ENCODE data around the gene PITPNC1.

Gene PITPNC1

DNA sequence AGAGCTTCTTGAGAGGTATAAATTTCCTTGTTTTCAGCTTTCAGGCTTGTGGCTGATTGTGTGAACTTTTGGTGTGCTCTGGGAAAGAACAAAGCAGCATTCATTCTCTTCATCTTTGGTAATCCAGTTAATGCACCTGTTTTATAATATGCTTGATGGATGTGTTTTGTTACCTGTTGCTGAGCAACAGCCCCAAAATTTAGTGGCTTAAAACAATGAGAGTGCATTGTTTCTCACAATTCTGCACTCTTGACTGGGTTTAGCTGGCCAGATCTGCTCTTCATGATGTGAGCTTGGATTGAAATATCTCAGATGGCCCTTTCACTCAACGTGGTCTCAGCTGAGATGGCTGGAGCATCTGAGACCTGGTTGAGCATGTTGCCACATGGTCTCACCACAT, 281.9 kb downstream of the PITPNC1 start:
- intact Hi-C loops (cut with DNase I; ENCODE audit: low total_unique reads) = no loop called here
- Histone ChIP-seq H3K4me1 (no peaks in the 10 kb centered on the region), H3K4me3 (no peak overlapping the region), H3K36me3 (no peaks in the 10 kb centered on the region), H3K27me3 (no peaks in the 10 kb centered on the region), H3K27ac (no peak overlapping the region), H3K9me3 (no peaks in the 10 kb centered on the region)
- TF ChIP-seq, protein P1, sequence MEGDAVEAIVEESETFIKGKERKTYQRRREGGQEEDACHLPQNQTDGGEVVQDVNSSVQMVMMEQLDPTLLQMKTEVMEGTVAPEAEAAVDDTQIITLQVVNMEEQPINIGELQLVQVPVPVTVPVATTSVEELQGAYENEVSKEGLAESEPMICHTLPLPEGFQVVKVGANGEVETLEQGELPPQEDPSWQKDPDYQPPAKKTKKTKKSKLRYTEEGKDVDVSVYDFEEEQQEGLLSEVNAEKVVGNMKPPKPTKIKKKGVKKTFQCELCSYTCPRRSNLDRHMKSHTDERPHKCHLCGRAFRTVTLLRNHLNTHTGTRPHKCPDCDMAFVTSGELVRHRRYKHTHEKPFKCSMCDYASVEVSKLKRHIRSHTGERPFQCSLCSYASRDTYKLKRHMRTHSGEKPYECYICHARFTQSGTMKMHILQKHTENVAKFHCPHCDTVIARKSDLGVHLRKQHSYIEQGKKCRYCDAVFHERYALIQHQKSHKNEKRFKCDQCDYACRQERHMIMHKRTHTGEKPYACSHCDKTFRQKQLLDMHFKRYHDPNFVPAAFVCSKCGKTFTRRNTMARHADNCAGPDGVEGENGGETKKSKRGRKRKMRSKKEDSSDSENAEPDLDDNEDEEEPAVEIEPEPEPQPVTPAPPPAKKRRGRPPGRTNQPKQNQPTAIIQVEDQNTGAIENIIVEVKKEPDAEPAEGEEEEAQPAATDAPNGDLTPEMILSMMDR (IDR thresholded peaks at IDR 0.05) = no peak
- DNase-seq = no peak

DNA sequence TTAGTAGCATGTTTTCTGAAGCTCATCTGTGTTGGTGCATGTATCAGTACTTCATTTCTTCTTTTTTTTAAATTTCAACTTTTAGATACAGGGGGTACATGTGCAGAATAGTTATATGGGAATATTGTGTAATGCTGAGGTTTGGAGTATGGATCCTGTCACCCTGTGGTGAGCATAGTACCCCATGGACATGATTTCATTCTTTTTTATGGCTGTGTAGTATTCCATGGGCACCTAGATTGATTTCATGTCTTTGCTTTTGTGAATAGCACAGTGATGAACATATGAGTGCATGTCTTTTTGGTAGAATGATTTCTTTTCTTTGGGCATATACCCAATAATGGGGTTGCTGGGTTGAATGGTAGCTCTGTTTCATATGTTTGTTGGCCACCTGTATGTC, 285.6 kb downstream of the PITPNC1 start:
- intact Hi-C loops (cut with DNase I; ENCODE audit: low total_unique reads) = no loop called here

DNA sequence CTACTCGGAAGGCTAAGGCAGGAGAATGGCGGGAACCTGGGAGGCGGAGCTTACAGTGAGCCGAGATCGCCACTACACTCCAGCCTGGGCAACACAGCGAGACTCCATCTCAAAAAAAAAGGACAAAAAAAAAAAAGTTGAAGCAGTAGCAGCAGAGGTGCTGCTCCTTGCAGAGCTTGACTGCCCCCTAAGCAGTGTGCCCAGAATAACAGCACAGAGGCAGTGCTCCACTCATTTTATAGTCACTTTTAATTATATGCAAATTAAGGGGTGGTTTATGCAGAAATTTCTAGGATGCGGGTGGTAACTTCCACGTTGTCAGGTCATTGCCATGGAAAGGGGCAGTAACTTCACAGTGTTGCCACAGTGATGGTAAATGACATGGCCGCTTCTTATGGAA, 286.4 kb downstream of the PITPNC1 start:
- no peaks in the 10 kb centered on the region for H3K9me3 ChIP-seq
- H3K36me3 ChIP-seq = no peaks in the 10 kb centered on the region
- TF ChIP-seq, protein P1 (IDR thresholded peaks at IDR 0.05) = no peak
- intact Hi-C loops (cut with DNase I; ENCODE audit: low total_unique reads) = no loop called here
- H3K4me1 ChIP-seq = no peaks in the 10 kb centered on the region
- no peaks in the 10 kb centered on the region for H3K27me3 ChIP-seq
- no peak overlapping the region for H3K4me3 ChIP-seq
- DNase-seq = no peak
- no peak overlapping the region for H3K27ac ChIP-seq

More for the DNA sequence above, 285.6 kb downstream of the PITPNC1 start:
- no peaks in the 10 kb centered on the region for H3K9me3 ChIP-seq
- H3K27ac ChIP-seq = no peak overlapping the region
- H3K4me3 ChIP-seq = no peak overlapping the region
- H3K4me1 ChIP-seq = no peaks in the 10 kb centered on the region
- no peaks in the 10 kb centered on the region for H3K27me3 ChIP-seq
- TF ChIP-seq, protein P1 (IDR thresholded peaks at IDR 0.05) = no peak
- no peaks in the 10 kb centered on the region for H3K36me3 ChIP-seq
- no peak for DNase-seq

DNA sequence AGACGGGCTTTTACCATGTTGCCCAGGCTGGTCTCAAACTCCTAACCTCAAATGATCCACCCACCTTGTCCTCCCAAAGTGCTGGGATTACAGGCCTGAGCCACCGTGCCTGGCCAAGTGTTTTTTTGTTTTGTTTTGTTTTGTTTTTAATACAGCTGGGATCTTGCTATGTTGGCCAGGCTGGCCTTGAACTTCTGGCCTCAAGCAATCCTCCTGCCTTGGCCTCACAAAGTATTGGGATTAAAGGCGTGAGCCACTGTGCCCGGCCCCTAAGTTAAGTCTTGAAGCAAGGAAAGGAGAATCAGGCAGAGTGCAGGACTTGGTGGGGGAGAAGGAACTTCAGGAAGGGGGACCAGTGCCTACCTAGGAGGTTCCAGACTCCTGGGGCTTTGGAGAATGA, 288.9 kb downstream of the PITPNC1 start:
- Histone ChIP-seq H3K36me3 (no peaks in the 10 kb centered on the region), H3K4me1 (peaks cover 0 to 3% (median 0%) of the 10 kb centered on the region in 4 donors)
- TF ChIP-seq, protein P1 (IDR thresholded peaks at IDR 0.05) = no peak

DNA sequence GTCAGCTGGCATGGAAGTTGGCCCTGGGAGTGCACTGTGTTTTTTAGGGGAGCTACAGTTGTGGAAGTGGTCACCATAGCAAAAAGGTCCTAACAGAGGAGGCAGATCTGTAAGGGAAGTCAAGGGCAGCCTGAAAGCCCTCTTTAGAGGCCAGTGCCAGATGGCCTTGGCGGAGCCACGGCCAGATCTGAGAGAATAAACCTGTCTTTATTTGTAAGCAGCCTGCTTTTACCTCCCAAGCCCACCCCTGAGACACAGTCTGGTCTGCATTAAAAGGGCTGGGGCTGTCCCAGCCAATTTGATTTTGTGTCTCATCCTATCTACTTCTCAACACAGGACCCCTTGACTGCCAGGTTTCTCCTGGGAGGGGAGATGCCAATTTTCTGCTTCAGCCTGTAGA, 289.6 kb downstream of the PITPNC1 start:
- intact Hi-C loops (cut with DNase I; ENCODE audit: low total_unique reads) = no loop called here
- Histone ChIP-seq H3K4me3 (no peak overlapping the region), H3K4me1 (peaks cover 0 to 9% (median 0%) of the 10 kb centered on the region in 4 donors), H3K27me3 (no peaks in the 10 kb centered on the region), H3K36me3 (no peaks in the 10 kb centered on the region), H3K9me3 (no peaks in the 10 kb centered on the region), H3K27ac (no peak overlapping the region)
- no peak for DNase-seq
- TF ChIP-seq, protein P1 (IDR thresholded peaks at IDR 0.05) = no peak

More for the DNA sequence above, 288.9 kb downstream of the PITPNC1 start:
- H3K27me3 ChIP-seq = no peaks in the 10 kb centered on the region
- no peaks in the 10 kb centered on the region for H3K9me3 ChIP-seq
- intact Hi-C loops (cut with DNase I; ENCODE audit: low total_unique reads) = no loop called here
- H3K27ac ChIP-seq = no peak overlapping the region
- no peak overlapping the region for H3K4me3 ChIP-seq
- DNase-seq = no peak

DNA sequence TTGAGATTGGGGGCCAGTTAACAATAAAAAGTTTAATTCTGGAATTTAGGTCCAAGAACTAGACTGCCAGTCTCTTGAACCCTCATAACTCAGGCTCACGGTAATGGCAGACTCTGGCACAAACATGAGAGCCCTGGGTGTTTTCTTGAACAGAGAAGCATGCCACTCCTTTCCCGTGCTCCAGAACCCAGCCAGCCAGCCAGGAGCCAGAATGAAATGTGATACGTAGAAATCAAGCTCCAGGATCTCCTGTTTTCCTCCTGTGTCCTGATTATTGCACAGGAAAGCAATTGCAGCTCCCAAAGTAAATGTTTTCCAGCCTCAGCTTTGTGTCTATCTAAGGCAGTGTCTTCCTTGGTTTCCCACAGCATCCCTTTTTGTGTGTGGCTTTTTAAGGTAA, 294.4 kb downstream of the PITPNC1 start:
- H3K27me3 ChIP-seq = no peaks in the 10 kb centered on the region
- H3K36me3 ChIP-seq = no peaks in the 10 kb centered on the region
- no peak for DNase-seq
- TF ChIP-seq, protein P1 (IDR thresholded peaks at IDR 0.05) = no peak
- H3K9me3 ChIP-seq = no peaks in the 10 kb centered on the region
- no peak overlapping the region for H3K4me3 ChIP-seq
- H3K27ac ChIP-seq = no peak overlapping the region
- H3K4me1 ChIP-seq = peaks cover 0 to 9% (median 0%) of the 10 kb centered on the region in 4 donors
- intact Hi-C loops (cut with DNase I; ENCODE audit: low total_unique reads) = no loop called here
